NT2/D1 (cell line): ENCODE data around the gene GTF3A.
"Not testable (repeated sequence)": the region's sequence is repeated elsewhere in the genome, so short reads cannot be mapped to it uniquely, and the experiment has no call there.

Experiments
- DNase-seq: peaks from one replicate; pipeline ENCODE4 v3.0.0-alpha.2; 2011; ENCODE audit warnings: low read depth, low spot score
- H3K27me3 ChIP-seq: 2 replicates; pipeline ENCODE4 v1.6.0; 2011; ENCODE audit warnings: mild to moderate bottlenecking; ENCODE audit not compliant: insufficient read length, insufficient read depth
- H3K36me3 ChIP-seq: 2 replicates; pipeline ENCODE4 v1.6.1; 2011; ENCODE audit warnings: mild to moderate bottlenecking, low read length, mixed read lengths; ENCODE audit not compliant: insufficient read depth, insufficient read length
- H3K4me1 ChIP-seq: 2 replicates; pipeline ENCODE4 v1.5.1; 2011; ENCODE audit not compliant: insufficient read depth, insufficient read length
- H3K4me3 ChIP-seq: 2 replicates; pipeline ENCODE4 v1.5.1; 2011; ENCODE audit warnings: low read depth; ENCODE audit not compliant: insufficient read length
- H3K9ac ChIP-seq: 2 replicates; pipeline ENCODE4 v1.6.0; 2011; ENCODE audit warnings: low read depth; ENCODE audit not compliant: insufficient read length
- H3K9me3 ChIP-seq: 2 replicates; pipeline ENCODE4 v1.5.1; 2011; ENCODE audit warnings: mild to moderate bottlenecking, low read length; ENCODE audit not compliant: insufficient read depth
- SUZ12 ChIP-seq: IDR thresholded peaks from 2 replicates; pipeline ENCODE4 v1.6.1; 2011; ENCODE audit not compliant: insufficient read length, insufficient read depth; ENCODE audit errors: extremely low read depth
- YY1 ChIP-seq: IDR thresholded peaks from 2 replicates; pipeline ENCODE4 v1.6.1; 2011; ENCODE audit not compliant: insufficient read length, insufficient read depth
- ZNF274 ChIP-seq: IDR thresholded peaks from 2 replicates; pipeline ENCODE4 v1.6.1; 2011; ENCODE audit warnings: mild to moderate bottlenecking, low read depth, low read length

The GTF3A gene

GRCh38 chr13:27396252-27396846 lies 28.1 kb upstream of the GTF3A start:
- Histone ChIP-seq H3K27me3 (no peaks in the 10 kb centered on the region), H3K4me3 (no peak overlapping the region), H3K9me3 (no peaks in the 10 kb centered on the region), H3K9ac (no peak overlapping the region), H3K4me1 (no peaks in the 10 kb centered on the region), H3K36me3 (no peaks in the 10 kb centered on the region)
- TF ChIP-seq YY1: no peak
- TF ChIP-seq ZNF274: no peak
- no peak for TF ChIP-seq SUZ12
- no peak for DNase-seq

- Histone ChIP-seq H3K9ac (no peak overlapping the region), H3K9me3 (no peaks in the 10 kb centered on the region), H3K36me3 (no peaks in the 10 kb centered on the region), H3K27me3 (no peaks in the 10 kb centered on the region), H3K4me1 (no peaks in the 10 kb centered on the region), H3K4me3 (no peak overlapping the region)
- no peak for TF ChIP-seq ZNF274
- TF ChIP-seq YY1: no peak
- TF ChIP-seq SUZ12: no peak
- no peak for DNase-seq
Observed at GRCh38 chr13:27398360-27398759, 26.1 kb upstream of the GTF3A start.

- H3K27me3 ChIP-seq, H3K9ac ChIP-seq, H3K9me3 ChIP-seq, DNase-seq, H3K4me1 ChIP-seq, H3K4me3 ChIP-seq, H3K36me3 ChIP-seq: not testable (repeated sequence)
Observed at GRCh38 chr13:27400405-27400804, 24.0 kb upstream of the GTF3A start.

GRCh38 chr13:27401210-27401609 lies 23.2 kb upstream of the GTF3A start:
- TF ChIP-seq ZNF274: no peak
- TF ChIP-seq YY1: no peak
- TF ChIP-seq SUZ12: no peak
- Histone ChIP-seq H3K4me3 (no peak overlapping the region), H3K27me3 (no peaks in the 10 kb centered on the region), H3K9ac (no peak overlapping the region), H3K36me3 (no peaks in the 10 kb centered on the region), H3K9me3 (no peaks in the 10 kb centered on the region), H3K4me1 (no peaks in the 10 kb centered on the region)
- no peak for DNase-seq

- H3K9ac ChIP-seq: no peak overlapping the region
- H3K4me1 ChIP-seq: no peaks in the 10 kb centered on the region
- no peaks in the 10 kb centered on the region for H3K9me3 ChIP-seq
- no peak for DNase-seq
- no peaks in the 10 kb centered on the region for H3K27me3 ChIP-seq
- TF ChIP-seq SUZ12: no peak
- TF ChIP-seq ZNF274: no peak
- no peak for TF ChIP-seq YY1
- no peak overlapping the region for H3K4me3 ChIP-seq
- H3K36me3 ChIP-seq: no peaks in the 10 kb centered on the region
Observed at GRCh38 chr13:27403203-27403678, 21.2 kb upstream of the GTF3A start.

- Histone ChIP-seq H3K4me3 (no peak overlapping the region), H3K9ac (no peak overlapping the region), H3K36me3 (no peaks in the 10 kb centered on the region), H3K4me1 (no peaks in the 10 kb centered on the region), H3K9me3 (no peaks in the 10 kb centered on the region), H3K27me3 (no peaks in the 10 kb centered on the region)
- no peak for TF ChIP-seq ZNF274
- no peak for TF ChIP-seq SUZ12
- no peak for TF ChIP-seq YY1
- no peak for DNase-seq
Observed at GRCh38 chr13:27403727-27404385, 20.6 kb upstream of the GTF3A start.

- Histone ChIP-seq H3K9me3 (no peaks in the 10 kb centered on the region), H3K9ac (no peak overlapping the region)
Observed at GRCh38 chr13:27404680-27405079, 19.7 kb upstream of the GTF3A start.

More at GRCh38 chr13:27404680-27405079, 19.7 kb upstream of the GTF3A start:
- no peak for DNase-seq
- no peaks in the 10 kb centered on the region for H3K36me3 ChIP-seq
- H3K27me3 ChIP-seq: no peaks in the 10 kb centered on the region
- no peak overlapping the region for H3K4me3 ChIP-seq
- TF ChIP-seq SUZ12 (no peak), ZNF274 (no peak), YY1 (no peak)
- no peaks in the 10 kb centered on the region for H3K4me1 ChIP-seq
